Type B pancreatic cell (in vitro differentiated cells): Measurements from ENCODE around the gene LRTM2. TPM values are rescaled to one million over a fixed set of nuclear protein-coding genes. Genes with fewer than 3 reads are reported as not detected.
A peak's percentile ranks its signal among the peaks of the same experiment; 100 is the strongest.

Experiments
- DNase-seq: peaks from one replicate; pipeline ENCODE4 v3.0.0; 2021; ENCODE audit warnings: mixed read lengths; ENCODE audit not compliant: unreplicated experiment; ENCODE audit errors: extremely low spot score
- H3K27ac Mint-ChIP-seq: 2 replicates; pipeline ENCODE4 v1.8.0; 2021; ENCODE audit warnings: mild to moderate bottlenecking, mixed read lengths
- H3K27me3 Mint-ChIP-seq: 2 replicates; pipeline ENCODE4 v1.8.0; 2021; ENCODE audit warnings: mixed read lengths
- H3K36me3 Mint-ChIP-seq: 2 replicates; pipeline ENCODE4 v1.8.0; 2021; ENCODE audit warnings: mixed read lengths
- H3K4me1 Mint-ChIP-seq: one replicate; pipeline ENCODE4 v1.8.0; 2021; ENCODE audit warnings: mixed read lengths; ENCODE audit not compliant: unreplicated experiment
- H3K4me3 Mint-ChIP-seq: 2 replicates; pipeline ENCODE4 v1.8.0; 2021; ENCODE audit warnings: mild to moderate bottlenecking, mixed read lengths
- H3K9me3 Mint-ChIP-seq: 2 replicates; pipeline ENCODE4 v1.8.0; 2021; ENCODE audit warnings: mixed read lengths
- total RNA-seq: library from RNA; stranded (reverse); gene quantifications from 2 replicates; pipeline ENCODE4 v1.2.1, GENCODE V29; 2021; ENCODE audit warnings: low replicate concordance
- TF ChIP-seq, protein P1 (sequence below): fragments of 200-600 bp; sonication (generic); conservative IDR thresholded peaks from 2 replicates; pipeline ENCODE4 v1.5.0; 2021; ENCODE audit warnings: antibody characterized with exemption, mild to moderate bottlenecking

The LRTM2 gene
- total RNA-seq, 1 donor from 2014 or later, result 0.12 TPM

GRCh38 chr12:1848745-1849144 is 28.4 kb downstream of the LRTM2 start:
- no peak overlapping the region for H3K27ac Mint-ChIP-seq
- peaks cover 4% of the 10 kb centered on the region for H3K4me1 Mint-ChIP-seq
- H3K36me3 Mint-ChIP-seq, result no peaks in the 10 kb centered on the region
- H3K27me3 Mint-ChIP-seq, result peaks cover 41% of the 10 kb centered on the region
- no peak overlapping the region for H3K4me3 Mint-ChIP-seq
- TF ChIP-seq, protein P1, sequence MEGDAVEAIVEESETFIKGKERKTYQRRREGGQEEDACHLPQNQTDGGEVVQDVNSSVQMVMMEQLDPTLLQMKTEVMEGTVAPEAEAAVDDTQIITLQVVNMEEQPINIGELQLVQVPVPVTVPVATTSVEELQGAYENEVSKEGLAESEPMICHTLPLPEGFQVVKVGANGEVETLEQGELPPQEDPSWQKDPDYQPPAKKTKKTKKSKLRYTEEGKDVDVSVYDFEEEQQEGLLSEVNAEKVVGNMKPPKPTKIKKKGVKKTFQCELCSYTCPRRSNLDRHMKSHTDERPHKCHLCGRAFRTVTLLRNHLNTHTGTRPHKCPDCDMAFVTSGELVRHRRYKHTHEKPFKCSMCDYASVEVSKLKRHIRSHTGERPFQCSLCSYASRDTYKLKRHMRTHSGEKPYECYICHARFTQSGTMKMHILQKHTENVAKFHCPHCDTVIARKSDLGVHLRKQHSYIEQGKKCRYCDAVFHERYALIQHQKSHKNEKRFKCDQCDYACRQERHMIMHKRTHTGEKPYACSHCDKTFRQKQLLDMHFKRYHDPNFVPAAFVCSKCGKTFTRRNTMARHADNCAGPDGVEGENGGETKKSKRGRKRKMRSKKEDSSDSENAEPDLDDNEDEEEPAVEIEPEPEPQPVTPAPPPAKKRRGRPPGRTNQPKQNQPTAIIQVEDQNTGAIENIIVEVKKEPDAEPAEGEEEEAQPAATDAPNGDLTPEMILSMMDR, result no peak
- no peaks in the 10 kb centered on the region for H3K9me3 Mint-ChIP-seq
- no peak for DNase-seq

GRCh38 chr12:1851151-1851701 is 30.9 kb downstream of the LRTM2 start:
- Mint-ChIP-seq H3K9me3 (no peaks in the 10 kb centered on the region), H3K4me3 (no peak overlapping the region), H3K27ac (peak overlapping the region; percentile 2), H3K27me3 (peaks cover 32% of the 10 kb centered on the region), H3K36me3 (no peaks in the 10 kb centered on the region), H3K4me1 (no peaks in the 10 kb centered on the region)
- TF ChIP-seq, protein P1, result no peak
- DNase-seq, result no peak

GRCh38 chr12:1852076-1852475 is 31.7 kb downstream of the LRTM2 start:
- Mint-ChIP-seq H3K9me3 (no peaks in the 10 kb centered on the region), H3K4me3 (no peak overlapping the region), H3K27me3 (peaks cover 36% of the 10 kb centered on the region), H3K27ac (no peak overlapping the region), H3K4me1 (no peaks in the 10 kb centered on the region), H3K36me3 (no peaks in the 10 kb centered on the region)
- TF ChIP-seq, protein P1, result no peak
- DNase-seq, result no peak

DNA sequence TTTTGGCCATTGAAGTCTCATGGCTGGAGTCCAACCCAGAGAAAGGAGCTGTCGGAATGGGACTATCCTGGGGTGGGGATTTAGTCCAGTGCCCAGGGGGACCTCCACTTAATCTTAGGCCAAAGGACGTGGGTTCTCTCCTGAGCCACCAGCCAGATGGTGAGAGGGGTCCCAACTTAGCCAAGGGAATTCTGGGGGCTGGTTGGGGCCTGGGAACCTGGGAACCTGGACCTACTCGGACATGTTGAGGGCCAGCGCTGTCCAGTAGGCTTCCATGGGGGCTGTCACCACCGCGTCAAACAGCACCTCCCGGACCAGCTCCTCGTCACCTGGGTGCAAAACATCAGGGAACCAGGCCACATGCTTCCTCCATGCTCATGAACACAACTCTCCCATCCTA is 33.4 kb downstream of the LRTM2 start:
- no peak for DNase-seq
- H3K27ac Mint-ChIP-seq, result no peak overlapping the region
- TF ChIP-seq, protein P1, result no peak
- no peaks in the 10 kb centered on the region for H3K36me3 Mint-ChIP-seq
- peaks cover 36% of the 10 kb centered on the region for H3K27me3 Mint-ChIP-seq
- H3K4me3 Mint-ChIP-seq, result no peak overlapping the region
- no peaks in the 10 kb centered on the region for H3K9me3 Mint-ChIP-seq
- H3K4me1 Mint-ChIP-seq, result no peaks in the 10 kb centered on the region

DNA sequence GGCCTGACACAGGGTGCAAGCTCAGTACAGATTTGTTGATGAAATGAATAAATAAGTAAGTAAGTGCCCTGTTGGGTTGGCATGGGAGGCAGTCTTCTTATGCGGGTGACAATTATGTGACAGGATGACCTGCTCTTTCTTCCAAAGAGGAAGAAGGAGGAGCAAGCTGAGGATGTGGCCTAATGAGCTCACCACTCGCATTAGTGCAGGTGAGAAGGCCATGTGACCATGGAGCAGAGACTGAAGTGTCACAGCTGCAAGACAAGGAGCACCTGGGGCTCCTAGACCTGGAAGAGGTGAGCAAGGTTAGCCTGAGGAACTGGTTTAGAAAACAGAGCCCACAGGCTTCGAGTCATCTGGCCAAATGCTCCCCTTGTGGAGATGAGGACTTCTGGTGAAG is 34.9 kb downstream of the LRTM2 start:
- no peak for DNase-seq
- Mint-ChIP-seq H3K9me3 (no peaks in the 10 kb centered on the region), H3K4me1 (no peaks in the 10 kb centered on the region), H3K4me3 (no peak overlapping the region), H3K27ac (no peak overlapping the region), H3K36me3 (no peaks in the 10 kb centered on the region), H3K27me3 (peaks cover 31% of the 10 kb centered on the region)
- TF ChIP-seq, protein P1, result no peak

GRCh38 chr12:1857086-1857485 is 36.7 kb downstream of the LRTM2 start:
- H3K36me3 Mint-ChIP-seq, result no peaks in the 10 kb centered on the region
- H3K4me1 Mint-ChIP-seq, result no peaks in the 10 kb centered on the region
- H3K27me3 Mint-ChIP-seq, result peaks cover 38% of the 10 kb centered on the region
- no peak overlapping the region for H3K27ac Mint-ChIP-seq
- no peak for DNase-seq
- H3K4me3 Mint-ChIP-seq, result no peak overlapping the region
- TF ChIP-seq, protein P1, result no peak
- no peaks in the 10 kb centered on the region for H3K9me3 Mint-ChIP-seq
